ENCODE measurements around the gene POR. TPM values are rescaled to one million over a fixed set of nuclear protein-coding genes. Genes with fewer than 3 reads are reported as not detected.

Gene POR
- total and polyA plus RNA-seq, 2 of the 13 experiments (the other 11 are each of a cell fraction or from before 2014, with no cell fraction given): 145 to 266 TPM

- TF ChIP-seq TFAP4 (IDR thresholded peaks at IDR 0.05; ENCODE audit: borderline replicate concordance, low read depth) (no peak; the same call in 1 of the 2 replicates), ZNF18 (CRISPR knock-in tag; IDR thresholded peaks at IDR 0.05; ENCODE audit: insufficient replicate concordance) (no peak), ZNF124 (CRISPR knock-in tag; IDR thresholded peaks at IDR 0.05) (peak; percentile 78; the same call in 1 of the 2 replicates), MBNL3 (CRISPR knock-in tag; conservative IDR thresholded peaks at IDR 0.05) (no peak), STAT5B (CRISPR knock-in tag; IDR thresholded peaks at IDR 0.05) (no peak), ZBTB49 (CRISPR knock-in tag; IDR thresholded peaks at IDR 0.05; ENCODE audit: borderline replicate concordance) (no peak), MYC (CRISPR knock-in tag; IDR thresholded peaks at IDR 0.05; ENCODE audit: borderline replicate concordance) (peak; percentile 74; the same call in 1 of the 2 replicates), RFX3 (CRISPR knock-in tag; IDR thresholded peaks at IDR 0.05) (peak; percentile 87), SIX1 (CRISPR knock-in tag; IDR thresholded peaks at IDR 0.05; ENCODE audit: borderline replicate concordance) (no peak), NFATC3 (CRISPR knock-in tag; IDR thresholded peaks at IDR 0.05) (0 out of 2 replicates have a peak, but pooled peaks have one; percentile 26), U2AF2 (IDR thresholded peaks at IDR 0.05; ENCODE audit: low read depth, low read length) (0 out of 2 replicates have a peak, but pooled peaks have one; percentile 71), FIP1L1 (IDR thresholded peaks at IDR 0.05; ENCODE audit: borderline replicate concordance, insufficient read depth, low read depth, low read length) (no peak), RAD51 (IDR thresholded peaks at IDR 0.05; ENCODE audit: borderline replicate concordance) (no peak), ZFP36L2 (CRISPR knock-in tag; IDR thresholded peaks at IDR 0.05) (no peak), ZNF354B (CRISPR knock-in tag; IDR thresholded peaks at IDR 0.05) (no peak), NR2F6 (IDR thresholded peaks at IDR 0.05) (no peak), NR2F6 (CRISPR knock-in tag; IDR thresholded peaks at IDR 0.05) (no peak), MED13 (CRISPR knock-in tag; IDR thresholded peaks at IDR 0.05) (peak; percentile 68; the same call in 1 of the 2 replicates), ZNF335 (CRISPR knock-in tag; IDR thresholded peaks at IDR 0.05) (peak; percentile 42; the same call in 1 of the 2 replicates)
- TF ChIP-seq, protein P1, sequence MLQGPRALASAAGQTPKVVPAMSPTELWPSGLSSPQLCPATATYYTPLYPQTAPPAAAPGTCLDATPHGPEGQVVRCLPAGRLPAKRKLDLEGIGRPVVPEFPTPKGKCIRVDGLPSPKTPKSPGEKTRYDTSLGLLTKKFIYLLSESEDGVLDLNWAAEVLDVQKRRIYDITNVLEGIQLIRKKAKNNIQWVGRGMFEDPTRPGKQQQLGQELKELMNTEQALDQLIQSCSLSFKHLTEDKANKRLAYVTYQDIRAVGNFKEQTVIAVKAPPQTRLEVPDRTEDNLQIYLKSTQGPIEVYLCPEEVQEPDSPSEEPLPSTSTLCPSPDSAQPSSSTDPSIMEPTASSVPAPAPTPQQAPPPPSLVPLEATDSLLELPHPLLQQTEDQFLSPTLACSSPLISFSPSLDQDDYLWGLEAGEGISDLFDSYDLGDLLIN (CRISPR knock-in tag; IDR thresholded peaks at IDR 0.05; ENCODE audit: borderline replicate concordance): 0 out of 2 replicates have a peak, but pooled peaks have one; percentile 81
- TF ChIP-seq, protein P2, sequence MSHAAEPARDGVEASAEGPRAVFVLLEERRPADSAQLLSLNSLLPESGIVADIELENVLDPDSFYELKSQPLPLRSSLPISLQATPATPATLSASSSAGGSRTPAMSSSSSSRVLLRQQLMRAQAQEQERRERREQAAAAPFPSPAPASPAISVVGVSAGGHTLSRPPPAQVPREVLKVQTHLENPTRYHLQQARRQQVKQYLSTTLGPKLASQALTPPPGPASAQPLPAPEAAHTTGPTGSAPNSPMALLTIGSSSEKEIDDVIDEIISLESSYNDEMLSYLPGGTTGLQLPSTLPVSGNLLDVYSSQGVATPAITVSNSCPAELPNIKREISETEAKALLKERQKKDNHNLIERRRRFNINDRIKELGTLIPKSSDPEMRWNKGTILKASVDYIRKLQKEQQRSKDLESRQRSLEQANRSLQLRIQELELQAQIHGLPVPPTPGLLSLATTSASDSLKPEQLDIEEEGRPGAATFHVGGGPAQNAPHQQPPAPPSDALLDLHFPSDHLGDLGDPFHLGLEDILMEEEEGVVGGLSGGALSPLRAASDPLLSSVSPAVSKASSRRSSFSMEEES (CRISPR knock-in tag; IDR thresholded peaks at IDR 0.05): no peak
- TF ChIP-seq, protein P3, sequence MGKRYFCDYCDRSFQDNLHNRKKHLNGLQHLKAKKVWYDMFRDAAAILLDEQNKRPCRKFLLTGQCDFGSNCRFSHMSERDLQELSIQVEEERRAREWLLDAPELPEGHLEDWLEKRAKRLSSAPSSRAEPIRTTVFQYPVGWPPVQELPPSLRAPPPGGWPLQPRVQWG (CRISPR knock-in tag; IDR thresholded peaks at IDR 0.05; ENCODE audit: borderline replicate concordance, low read depth): no peak; the same call in 1 of the 2 replicates
Observed at GRCh38 chr7:75878769-75879611, 36.0 kb upstream of the POR start, which contains the start of gene RHBDD2 (continued).
